ENCODE data around the gene PSMD2.

GRCh38 chr3:184358124-184358767 is 59.2 kb downstream of the PSMD2 start:
- TF ChIP-seq, protein P1, sequence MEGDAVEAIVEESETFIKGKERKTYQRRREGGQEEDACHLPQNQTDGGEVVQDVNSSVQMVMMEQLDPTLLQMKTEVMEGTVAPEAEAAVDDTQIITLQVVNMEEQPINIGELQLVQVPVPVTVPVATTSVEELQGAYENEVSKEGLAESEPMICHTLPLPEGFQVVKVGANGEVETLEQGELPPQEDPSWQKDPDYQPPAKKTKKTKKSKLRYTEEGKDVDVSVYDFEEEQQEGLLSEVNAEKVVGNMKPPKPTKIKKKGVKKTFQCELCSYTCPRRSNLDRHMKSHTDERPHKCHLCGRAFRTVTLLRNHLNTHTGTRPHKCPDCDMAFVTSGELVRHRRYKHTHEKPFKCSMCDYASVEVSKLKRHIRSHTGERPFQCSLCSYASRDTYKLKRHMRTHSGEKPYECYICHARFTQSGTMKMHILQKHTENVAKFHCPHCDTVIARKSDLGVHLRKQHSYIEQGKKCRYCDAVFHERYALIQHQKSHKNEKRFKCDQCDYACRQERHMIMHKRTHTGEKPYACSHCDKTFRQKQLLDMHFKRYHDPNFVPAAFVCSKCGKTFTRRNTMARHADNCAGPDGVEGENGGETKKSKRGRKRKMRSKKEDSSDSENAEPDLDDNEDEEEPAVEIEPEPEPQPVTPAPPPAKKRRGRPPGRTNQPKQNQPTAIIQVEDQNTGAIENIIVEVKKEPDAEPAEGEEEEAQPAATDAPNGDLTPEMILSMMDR (IDR thresholded peaks at IDR 0.05) = no peak
- no peak for TF ChIP-seq ZFX (IDR thresholded peaks at IDR 0.05; ENCODE audit: borderline replicate concordance)

All from 22Rv1 (cell line).